Endodermal cell (in vitro differentiated cells): ENCODE data around the gene MAP4K2. TPM values are rescaled to one million over a fixed set of nuclear protein-coding genes. Genes with fewer than 3 reads are reported as not detected.

Experiments used
- DNase-seq: peaks from one replicate; pipeline ENCODE4 v3.0.0-alpha.2; 2017
- H3K27ac ChIP-seq: 2 replicates; pipeline ENCODE4 v1.5.1; 2013; ENCODE audit warnings: mild to moderate bottlenecking, low read depth, low read length, moderate library complexity
- H3K27me3 ChIP-seq: 2 replicates; pipeline ENCODE4 v1.6.1; 2013; ENCODE audit warnings: mild to moderate bottlenecking, low read length, moderate library complexity; ENCODE audit not compliant: insufficient read depth, control insufficient read depth, poor library complexity, severe bottlenecking
- H3K36me3 ChIP-seq: 2 replicates; pipeline ENCODE4 v1.7.0; 2013; ENCODE audit warnings: mild to moderate bottlenecking, low read length, moderate library complexity; ENCODE audit not compliant: control insufficient read depth, insufficient read depth
- H3K4me1 ChIP-seq: one replicate; pipeline ENCODE4 v1.7.0; 2013; ENCODE audit warnings: low read length; ENCODE audit not compliant: control insufficient read depth, insufficient read depth
- H3K4me3 ChIP-seq: 2 replicates; pipeline ENCODE4 v1.5.1; 2013; ENCODE audit warnings: mild to moderate bottlenecking, low read length, moderate library complexity
- H3K9ac ChIP-seq: 2 replicates; pipeline ENCODE4 v1.6.1; 2013; ENCODE audit warnings: mild to moderate bottlenecking, low read length, moderate library complexity; ENCODE audit not compliant: poor library complexity, severe bottlenecking; ENCODE audit errors: extremely low read depth
- H3K9me3 ChIP-seq: 2 replicates; pipeline ENCODE4 v1.6.1; 2013; ENCODE audit warnings: mild to moderate bottlenecking, low read length, moderate library complexity; ENCODE audit not compliant: control insufficient read depth
- H3K27ac Mint-ChIP-seq: 2 replicates; pipeline ENCODE4 v1.8.0; 2020; ENCODE audit warnings: mixed read lengths
- H3K27me3 Mint-ChIP-seq: 2 replicates; pipeline ENCODE4 v1.8.0; 2021; ENCODE audit warnings: mild to moderate bottlenecking, mixed read lengths; ENCODE audit not compliant: insufficient read depth
- H3K36me3 Mint-ChIP-seq: 2 replicates; pipeline ENCODE4 v1.8.0; 2020; ENCODE audit warnings: low read depth, mixed read lengths
- H3K4me1 Mint-ChIP-seq: 2 replicates; pipeline ENCODE4 v1.8.0; 2020; ENCODE audit warnings: mixed read lengths
- H3K4me3 Mint-ChIP-seq: 2 replicates; pipeline ENCODE4 v1.8.0; 2020; ENCODE audit warnings: mild to moderate bottlenecking, moderate library complexity, mixed read lengths
- H3K9me3 Mint-ChIP-seq: 2 replicates; pipeline ENCODE4 v1.8.0; 2020; ENCODE audit warnings: mild to moderate bottlenecking, mixed read lengths
- CTCF ChIP-seq: fragments of 200-600 bp; sonication (generic); conservative IDR thresholded peaks from 2 replicates; pipeline ENCODE4 v1.5.0; 2021; ENCODE audit warnings: antibody characterized with exemption, mild to moderate bottlenecking
- WGBS, 2 experiments: methylation state at CpG; one replicate each; pipeline versions ENCODE4 v1.1.5 to v1.1.7; 2013; ENCODE audit warnings: missing lambda C conversion rate in 2 of 2, mixed read lengths in 1 of 2; ENCODE audit not compliant: insufficient coverage in 1 of 2, insufficient read length in 1 of 2; 5-methylcytosine and 5-hydroxymethylcytosine counted together
- long read RNA-seq, 4 experiments: library from polyadenylated mRNA in 2 of 4; library from RNA in 1 of 4; library from capped mRNA in 1 of 4; stranded (forward) in 3 of 4; unstranded in 1 of 4; transcript quantifications; one replicate each; pipeline ENCODE4 v2.0.0, GENCODE V29; 2020 to 2021; ENCODE audit warnings: inconsistent platforms in 1 of 4
- polyA plus RNA-seq, 2 experiments: library from polyadenylated mRNA; stranded (reverse); fragments of 50-300 nt; gene quantifications; one replicate each; pipeline ENCODE4 v1.2.3, GENCODE V29; 2013
- total RNA-seq, 2 donors: library from RNA; stranded (reverse); fragmentation: NEBNext Ultra II Directional in 1 of 2; extraction: Animal tissue kit (Norgen Biotek cat#: 25700) in 1 of 2; gene quantifications; 2 replicates in 1 of 2; 3 replicates in 1 of 2; pipeline ENCODE4 v1.2.1, GENCODE V29; 2021

MAP4K2 gene
- 10 to 100 TPM; 24.7 to 32.4 TPM for total RNA-seq
- polyA plus RNA-seq (2013, experiment 1 of 2): 20.7 TPM
- polyA plus RNA-seq (2013, experiment 2 of 2): 18.3 TPM
- long read RNA-seq, experiment 1, full-length matches to known transcripts: 1 of 14 reads
- long read RNA-seq, experiment 1, partial matches to known transcripts: 5 of 14 reads
- long read RNA-seq, experiment 1, other reads (novel, unspliced or antisense): 8 of 14 reads
- long read RNA-seq, experiment 2, full-length matches to known transcripts: 46 of 71 reads
- long read RNA-seq, experiment 2, partial matches to known transcripts: 14 of 71 reads
- long read RNA-seq, experiment 2, other reads (novel, unspliced or antisense): 11 of 71 reads
- long read RNA-seq, experiment 3, full-length matches to known transcripts: 72 of 110 reads
- long read RNA-seq, experiment 3, partial matches to known transcripts: 7 of 110 reads
- long read RNA-seq, experiment 3, other reads (novel, unspliced or antisense): 31 of 110 reads
- long read RNA-seq, experiment 4: 0 reads

- peak; percentile 94 for DNase-seq
- Histone ChIP-seq H3K9ac (peak within 1 kb of the TSS; percentile 71), H3K4me3 (peak within 1 kb of the TSS; percentile 86), H3K9me3 (no peaks in the 10 kb centered on the region), H3K36me3 (peaks cover 31% of the 10 kb centered on the region), H3K27ac (peak within 1 kb of the TSS; percentile 42), H3K27me3 (no peaks in the 10 kb centered on the region), H3K4me1 (no peaks in the 10 kb centered on the region)
- 0 to 2% methylated on average over 26 to 55 of the region's 58 CpGs for WGBS, 2 experiments
- Mint-ChIP-seq H3K4me1 (peaks cover 8% of the 10 kb centered on the region), H3K9me3 (no peaks in the 10 kb centered on the region), H3K27ac (peak within 1 kb of the TSS; percentile 96), H3K27me3 (no peaks in the 10 kb centered on the region), H3K4me3 (peak within 1 kb of the TSS; percentile 76), H3K36me3 (peaks cover 21% of the 10 kb centered on the region)
- peak; percentile 49 for TF ChIP-seq CTCF
Measured at GRCh38 chr11:64803158-64803845, at the start of gene MAP4K2. MAP4K2 (minus strand) TSS chr11:64803214; CDS start chr11:64803149, 65 bp downstream.

- Mint-ChIP-seq H3K4me3 (no peak overlapping the region), H3K27me3 (no peaks in the 10 kb centered on the region), H3K27ac (peak overlapping the region; percentile 19), H3K36me3 (peaks cover 11% of the 10 kb centered on the region), H3K4me1 (peaks cover 16% of the 10 kb centered on the region), H3K9me3 (no peaks in the 10 kb centered on the region)
- no peaks in the 10 kb centered on the region for H3K9me3 ChIP-seq
- H3K9ac ChIP-seq: no peak overlapping the region
- H3K36me3 ChIP-seq: peaks cover 12% of the 10 kb centered on the region
- H3K4me1 ChIP-seq: no peaks in the 10 kb centered on the region
- H3K4me3 ChIP-seq: no peak overlapping the region
- no peaks in the 10 kb centered on the region for H3K27me3 ChIP-seq
- DNase-seq: no peak
- TF ChIP-seq CTCF: no peak
- 91 to 96% methylated on average over 6 to 8 of the region's 8 CpGs for WGBS, 2 experiments
- no peak overlapping the region for H3K27ac ChIP-seq
Measured at GRCh38 chr11:64851831-64852351, 48.9 kb upstream of the MAP4K2 start.

GRCh38 chr11:64850979-64851567 is 48.1 kb upstream of the MAP4K2 start:
- Histone ChIP-seq H3K36me3 (peaks cover 12% of the 10 kb centered on the region), H3K9me3 (no peaks in the 10 kb centered on the region), H3K9ac (no peak overlapping the region), H3K4me3 (no peak overlapping the region), H3K4me1 (no peaks in the 10 kb centered on the region), H3K27me3 (no peaks in the 10 kb centered on the region), H3K27ac (peak overlapping the region; percentile 24)
- WGBS, 2 experiments: 72 to 91% methylated on average over 9 to 13 of the region's 13 CpGs
- Mint-ChIP-seq H3K27ac (no peak overlapping the region), H3K9me3 (no peaks in the 10 kb centered on the region), H3K27me3 (no peaks in the 10 kb centered on the region), H3K4me3 (no peak overlapping the region), H3K4me1 (peaks cover 17% of the 10 kb centered on the region), H3K36me3 (peaks cover 11% of the 10 kb centered on the region)
- TF ChIP-seq CTCF: peak; percentile 59
- peak; percentile 80 for DNase-seq
